HG03103 (cell line): ENCODE measurements around the gene PPHLN1.

Experiments used
- ATAC-seq: cut with Tn5 transposase; IDR thresholded peaks from one replicate; pipeline ENCODE4 v1.9.1; 2021; ENCODE audit warnings: low read depth; ENCODE audit not compliant: unreplicated experiment

The PPHLN1 gene

GRCh38 chr12:42474391-42474790 is 148.4 kb downstream of the PPHLN1 start:
- ATAC-seq: no peak

DNA sequence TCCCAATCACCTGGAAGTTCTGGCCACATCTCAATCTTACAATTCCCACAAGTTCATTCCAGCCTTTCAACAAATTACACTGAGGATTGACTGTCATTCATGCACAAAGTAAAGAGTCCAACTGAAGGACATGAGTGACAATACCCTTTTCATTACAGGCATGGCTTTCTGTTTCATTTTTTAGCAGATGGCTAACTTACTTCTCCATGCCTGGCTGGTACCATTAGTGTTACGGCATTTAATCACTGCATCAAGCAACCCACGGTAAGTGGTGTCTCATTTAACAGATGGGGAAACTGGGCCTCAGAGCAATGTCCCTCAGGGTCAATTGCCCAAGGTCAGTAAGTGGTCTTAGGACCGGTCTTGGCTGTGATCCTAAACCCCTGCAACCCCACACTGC is 149.1 kb downstream of the PPHLN1 start:
- peak; percentile 39 for ATAC-seq

DNA sequence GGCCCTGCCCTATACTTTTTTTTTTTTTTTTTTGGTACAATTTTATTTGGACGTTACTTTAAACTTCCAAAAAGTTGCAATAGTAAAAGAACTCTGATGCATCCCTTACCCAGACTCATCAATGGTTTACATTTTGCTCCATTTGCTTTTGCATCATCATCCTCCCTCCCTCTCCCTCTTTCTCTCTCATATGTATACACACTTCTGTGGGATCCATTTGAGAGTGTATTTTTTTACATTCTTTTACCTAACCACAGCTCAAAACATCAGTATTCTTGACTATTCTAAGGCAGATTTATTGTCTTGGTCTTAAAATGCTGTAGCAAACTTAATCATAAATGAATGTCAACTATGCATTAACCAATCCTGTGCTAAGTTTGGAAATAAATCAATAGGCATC is 152.0 kb downstream of the PPHLN1 start:
- no peak for ATAC-seq

DNA sequence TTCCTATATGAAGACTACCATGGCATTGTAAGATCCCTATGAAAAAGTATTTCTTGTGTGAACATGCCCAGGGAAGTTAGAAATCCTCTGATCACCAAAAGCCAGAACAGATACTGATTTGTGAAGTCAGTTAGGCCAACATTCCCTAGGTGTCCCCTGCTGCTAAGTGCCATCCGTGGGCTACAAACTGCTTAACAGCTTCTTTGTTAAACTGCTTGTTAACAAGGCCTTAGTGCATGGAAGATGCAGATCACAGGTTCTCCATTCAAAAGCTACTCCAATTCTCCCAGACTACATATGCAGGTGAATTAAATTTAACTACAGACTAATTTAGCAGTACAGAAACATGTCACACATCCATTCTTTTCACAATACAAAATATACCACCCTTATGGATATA is 155.4 kb downstream of the PPHLN1 start:
- ATAC-seq: no peak

DNA sequence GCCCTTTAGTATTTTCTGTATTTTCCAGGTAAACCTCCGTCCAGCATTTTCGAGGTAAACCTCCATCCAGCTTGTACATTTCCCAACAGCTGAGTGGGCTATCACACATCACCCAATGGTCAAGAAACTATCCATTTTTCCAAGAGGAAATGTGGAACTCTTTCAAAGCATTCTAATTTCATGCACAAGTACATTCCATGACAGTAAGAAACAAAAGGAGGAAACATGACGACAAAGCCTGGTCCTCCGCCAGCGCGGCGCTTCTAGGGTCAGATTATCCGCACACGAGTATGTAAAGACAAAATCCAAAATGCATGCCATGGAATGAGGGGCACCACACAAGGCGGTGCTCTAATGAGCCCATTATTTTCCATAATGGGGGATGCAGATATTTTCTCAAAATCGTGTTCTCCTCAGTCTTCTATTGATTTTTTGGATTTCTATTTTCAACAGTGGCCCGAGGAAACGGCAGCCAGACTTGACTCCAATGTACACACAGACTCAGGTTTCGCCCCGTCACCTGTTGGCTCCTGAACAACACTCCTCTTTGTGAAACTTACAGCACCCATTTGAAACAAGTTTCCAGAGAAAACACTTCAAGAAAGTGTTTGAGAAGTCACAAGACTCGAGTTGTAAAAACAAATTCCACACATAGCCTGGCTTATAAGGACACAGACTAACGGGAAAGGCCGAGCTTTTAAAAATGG is 156.2 kb downstream of the PPHLN1 start:
- ATAC-seq: no peak

DNA sequence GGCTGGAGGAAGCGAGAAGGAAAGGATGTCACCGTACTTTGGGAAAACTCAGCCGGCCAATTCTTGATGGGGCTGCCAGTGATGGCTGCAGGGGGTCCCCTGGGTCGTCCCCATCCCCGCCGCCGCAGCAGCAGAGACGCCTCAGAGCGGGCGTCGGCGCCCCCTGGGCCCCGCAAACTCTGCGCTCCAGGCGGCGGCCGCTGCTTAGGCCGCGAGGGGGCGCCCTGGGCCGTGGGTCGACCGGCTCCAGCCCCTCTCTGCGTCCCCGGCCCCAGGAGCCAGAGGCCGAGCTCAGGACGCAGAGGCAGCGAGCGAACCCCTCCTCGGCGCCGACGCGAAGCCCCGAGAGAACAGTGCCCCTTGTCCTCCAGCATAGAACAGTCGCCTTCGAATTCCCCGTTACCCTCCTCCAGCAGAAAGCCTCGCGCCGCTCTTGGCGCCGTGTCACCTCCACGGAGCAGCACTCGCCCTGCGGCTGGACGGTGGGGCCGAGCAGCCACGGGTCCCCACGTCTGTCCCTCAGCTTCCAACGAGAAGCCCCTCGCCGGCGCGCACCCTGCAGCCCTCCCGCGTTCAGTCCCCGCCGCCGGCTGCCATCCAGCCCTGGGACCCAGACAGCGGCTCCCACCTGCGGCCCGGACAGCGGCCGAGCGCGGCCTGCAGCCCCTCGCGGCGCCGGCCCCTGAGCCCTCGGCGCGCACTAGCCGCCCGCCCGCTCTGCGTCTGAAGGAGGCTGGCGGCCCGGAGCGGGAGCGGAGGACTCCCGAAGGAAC is 157.0 kb downstream of the PPHLN1 start:
- peak; percentile 71 for ATAC-seq

GRCh38 chr12:42483521-42483790 is 157.5 kb downstream of the PPHLN1 start:
- peak; percentile 11 for ATAC-seq

- no peak for ATAC-seq
These were observed 159.0 kb downstream of the PPHLN1 start for GRCh38 chr12:42484996-42485395.

DNA sequence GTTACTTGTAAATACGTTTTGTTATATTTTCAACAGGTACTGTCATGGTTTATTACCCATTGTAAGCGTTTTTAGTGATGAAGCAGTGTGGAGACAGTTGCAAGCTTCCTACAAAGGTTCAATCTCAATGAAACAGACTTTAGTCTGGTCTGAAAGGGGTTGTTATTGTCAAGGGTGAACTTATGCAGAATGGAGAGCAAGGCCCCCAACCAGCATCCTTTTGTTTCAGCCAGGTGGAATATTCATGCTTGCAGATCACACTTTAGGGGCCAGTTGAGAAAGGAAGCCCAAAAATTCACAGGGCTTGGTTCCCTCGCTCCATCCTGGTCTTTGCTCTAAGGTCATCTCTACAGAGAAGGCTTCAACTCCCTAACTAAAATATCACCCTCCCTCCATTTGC is 159.9 kb downstream of the PPHLN1 start:
- ATAC-seq: no peak

- no peak for ATAC-seq
These were observed 160.4 kb downstream of the PPHLN1 start for GRCh38 chr12:42486407-42486806.

GRCh38 chr12:42490261-42490842 is 164.4 kb downstream of the PPHLN1 start:
- ATAC-seq: no peak
